NOMO-1 treated with dmso at 0.1 percent for 144 hours (cell line): ENCODE data around the gene FGR.
"Not testable (repeated sequence)": the region's sequence is repeated elsewhere in the genome, so short reads cannot be mapped to it uniquely, and the experiment has no call there.

ENCODE experiments used
- DNase-seq: peaks from one replicate; lab custom pipeline; 2025; ENCODE audit not compliant: unreplicated experiment; lab: John Stamatoyannopoulos, UW

The FGR gene

GRCh38 chr1:27635396-27636142 lies 584 bp upstream of the FGR start:
- no peak for DNase-seq

- DNase-seq, result no peak
Measured at GRCh38 chr1:27634177-27634984, 604 bp downstream of the FGR start.

DNA sequence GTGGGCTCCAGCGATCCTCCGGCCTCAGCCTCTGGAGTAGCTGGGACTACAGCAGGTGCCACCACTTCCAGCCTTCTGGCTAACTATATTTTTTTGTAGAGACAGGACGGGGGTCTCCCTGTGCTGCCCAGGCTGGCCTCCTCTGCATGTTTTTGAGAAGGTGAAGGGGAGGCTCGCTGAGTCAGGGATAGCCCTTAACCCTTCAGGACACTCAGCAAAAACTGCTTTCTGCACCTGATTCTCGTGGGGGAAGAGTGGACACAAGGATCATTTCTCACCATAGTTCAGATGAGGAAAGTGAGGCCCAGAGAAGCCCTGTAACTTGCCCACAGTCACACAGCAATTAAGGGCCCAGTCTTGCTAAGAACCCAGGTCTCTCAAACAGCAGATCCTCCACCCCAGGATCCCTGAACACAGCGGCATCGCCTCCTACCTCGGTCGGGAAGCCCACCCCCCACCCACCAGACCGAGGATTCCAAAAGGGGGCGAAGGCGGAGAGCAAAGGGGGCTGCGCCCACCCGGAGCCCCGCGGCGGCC lies 1.3 kb downstream of the FGR start:
- no peak for DNase-seq

- no peak for DNase-seq
Measured at GRCh38 chr1:27633298-27633610, 1.7 kb downstream of the FGR start.

- no peak for DNase-seq
Measured at GRCh38 chr1:27632387-27633297, 2.3 kb downstream of the FGR start.

DNA sequence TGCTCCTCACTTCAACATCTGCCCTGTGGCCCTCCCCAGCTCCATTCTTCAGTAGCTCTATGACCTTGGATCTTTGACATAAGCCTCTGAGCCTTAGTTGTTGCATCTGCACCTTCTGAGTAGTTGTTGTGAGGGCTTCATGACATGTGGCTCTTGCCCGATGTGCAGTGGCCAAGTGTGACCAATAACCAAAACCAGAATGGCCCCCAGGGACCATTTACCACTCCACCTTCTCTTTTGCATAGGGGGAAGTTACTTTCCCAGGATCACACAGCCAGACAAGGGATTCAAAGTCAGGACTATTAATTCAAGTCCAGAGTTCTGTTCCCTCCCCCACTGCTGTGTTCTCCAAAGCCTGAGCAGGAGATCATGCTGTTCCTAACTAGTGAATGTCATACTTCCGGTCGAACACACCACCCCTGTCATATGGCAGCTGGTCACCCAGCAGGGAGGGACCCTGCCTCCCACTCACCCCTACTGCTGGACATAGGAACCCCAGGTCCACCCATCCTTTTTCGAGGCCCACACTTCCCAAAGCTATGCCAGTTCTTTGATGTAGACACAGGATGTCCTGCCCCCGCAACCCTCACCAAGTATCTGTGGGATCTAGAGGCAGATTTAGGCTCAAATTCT lies 4.0 kb downstream of the FGR start:
- DNase-seq, result no peak

DNA sequence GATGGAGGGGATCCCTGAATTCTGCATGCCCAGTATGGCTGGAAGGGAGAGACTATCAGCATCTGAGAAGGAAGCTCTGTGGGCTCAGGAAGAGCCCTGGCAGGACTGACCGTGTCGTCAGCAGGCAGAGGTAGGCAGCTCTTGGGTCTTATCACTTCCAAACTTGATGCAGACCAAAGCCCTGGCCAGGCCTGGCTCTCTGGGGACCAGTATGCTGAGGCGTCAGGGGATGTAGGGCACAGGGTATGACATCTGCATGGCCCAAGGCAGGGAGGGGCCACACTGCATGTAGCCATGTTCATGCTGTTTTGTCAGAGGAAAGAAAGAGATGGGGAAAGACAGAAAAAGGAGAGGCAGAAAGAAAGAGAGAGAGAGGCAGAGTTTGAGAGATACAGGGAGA lies 6.3 kb downstream of the FGR start:
- DNase-seq, result no peak

DNA sequence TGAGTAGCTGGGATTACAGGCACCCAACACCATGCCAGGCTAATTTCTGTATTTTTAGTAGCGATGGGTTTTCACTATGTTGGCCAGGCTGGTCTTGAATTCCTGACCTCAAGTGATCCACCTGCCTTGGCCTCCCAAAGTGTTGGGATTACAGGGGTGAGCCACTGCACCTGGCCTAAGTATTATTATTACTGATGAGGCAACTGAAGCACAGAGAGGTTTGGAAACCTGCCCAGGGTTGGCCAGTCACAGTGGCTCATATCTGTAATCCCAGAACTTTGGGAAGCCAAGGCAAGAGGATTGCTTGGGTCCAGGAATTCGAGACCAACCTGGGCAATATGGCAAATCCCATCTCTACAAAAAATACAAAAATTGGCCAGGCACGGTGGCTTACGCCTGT lies 7.3 kb downstream of the FGR start:
- not testable (repeated sequence) for DNase-seq

- DNase-seq, result no peak
Measured at GRCh38 chr1:27627061-27627460, 7.9 kb downstream of the FGR start.

DNA sequence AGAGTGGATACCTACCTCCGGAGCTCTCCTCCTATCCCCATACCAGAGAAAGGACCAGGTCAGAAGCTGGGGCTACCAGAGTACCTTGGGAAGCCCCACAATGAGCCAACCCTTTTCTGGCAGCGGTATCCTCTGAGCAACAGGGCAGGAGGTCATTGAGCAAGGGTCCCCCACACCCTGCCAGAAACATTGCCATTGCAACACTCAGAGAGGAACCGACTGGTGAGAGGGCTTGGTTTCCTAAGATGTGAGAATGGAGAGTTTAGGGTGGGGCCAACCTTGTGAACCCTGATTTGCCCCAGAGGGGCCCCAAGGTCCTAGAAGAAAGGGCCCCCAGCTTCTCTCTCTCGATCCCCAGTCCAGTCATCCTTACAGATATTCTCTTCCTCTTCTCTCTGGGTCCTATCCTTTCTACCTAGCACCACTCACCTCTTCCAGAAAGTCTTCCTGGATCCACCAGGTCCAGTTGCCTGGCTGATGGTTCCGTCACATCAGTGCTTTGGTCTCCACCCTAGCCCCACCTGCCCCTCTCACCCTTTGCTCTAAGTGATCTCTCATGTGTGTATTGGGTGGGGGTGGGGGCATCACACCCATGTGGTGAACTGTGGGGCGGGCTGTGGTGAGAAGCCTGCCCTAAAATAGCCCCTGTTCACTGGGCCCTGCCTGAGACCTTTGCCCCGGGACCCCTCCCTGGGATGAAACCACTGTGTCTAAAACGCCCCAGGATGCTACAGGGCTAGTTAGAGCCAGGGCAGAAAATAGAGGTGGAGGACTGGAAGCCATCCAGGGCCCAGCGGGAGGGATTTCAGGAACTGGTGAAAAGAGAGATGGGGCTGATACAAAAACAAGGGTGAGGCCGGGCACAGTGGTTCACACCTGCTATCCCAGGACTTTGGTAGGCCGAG lies 8.7 kb downstream of the FGR start:
- DNase-seq, result peak; percentile 91

DNA sequence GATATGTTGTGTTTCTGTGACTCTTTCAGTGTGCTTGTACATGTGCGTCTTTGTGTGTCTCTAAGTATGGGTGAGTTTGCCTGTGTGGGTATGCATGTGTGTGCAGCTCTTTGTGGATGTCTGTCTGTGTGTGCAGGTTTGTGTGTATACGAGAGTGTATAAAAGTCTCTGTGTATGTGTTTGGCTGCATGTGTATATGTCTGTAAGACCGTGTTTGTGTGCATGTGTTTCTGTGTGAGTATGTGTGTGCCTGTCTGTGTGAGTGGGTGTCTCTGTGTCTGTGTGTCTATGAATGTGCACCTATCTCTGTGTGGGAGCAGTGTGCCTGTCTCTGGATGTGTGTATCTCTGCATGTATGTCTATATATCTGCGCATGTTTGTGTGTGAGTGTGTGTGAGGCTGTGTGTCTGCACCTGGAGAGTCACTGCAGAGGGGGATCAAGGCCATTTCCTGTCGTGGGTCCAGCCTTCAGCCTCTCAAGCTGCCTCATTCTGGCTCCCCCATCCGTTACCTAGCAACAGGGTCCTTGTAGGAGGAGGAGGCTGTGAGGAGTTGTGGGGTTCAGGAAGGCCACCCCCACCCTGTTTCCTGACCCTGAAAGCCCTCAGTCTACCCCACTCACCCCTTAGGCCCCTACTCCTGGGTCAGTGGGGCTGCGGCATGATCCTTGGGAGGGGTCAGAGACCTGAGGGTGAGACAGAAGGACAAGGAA lies 10.4 kb downstream of the FGR start:
- no peak for DNase-seq

DNA sequence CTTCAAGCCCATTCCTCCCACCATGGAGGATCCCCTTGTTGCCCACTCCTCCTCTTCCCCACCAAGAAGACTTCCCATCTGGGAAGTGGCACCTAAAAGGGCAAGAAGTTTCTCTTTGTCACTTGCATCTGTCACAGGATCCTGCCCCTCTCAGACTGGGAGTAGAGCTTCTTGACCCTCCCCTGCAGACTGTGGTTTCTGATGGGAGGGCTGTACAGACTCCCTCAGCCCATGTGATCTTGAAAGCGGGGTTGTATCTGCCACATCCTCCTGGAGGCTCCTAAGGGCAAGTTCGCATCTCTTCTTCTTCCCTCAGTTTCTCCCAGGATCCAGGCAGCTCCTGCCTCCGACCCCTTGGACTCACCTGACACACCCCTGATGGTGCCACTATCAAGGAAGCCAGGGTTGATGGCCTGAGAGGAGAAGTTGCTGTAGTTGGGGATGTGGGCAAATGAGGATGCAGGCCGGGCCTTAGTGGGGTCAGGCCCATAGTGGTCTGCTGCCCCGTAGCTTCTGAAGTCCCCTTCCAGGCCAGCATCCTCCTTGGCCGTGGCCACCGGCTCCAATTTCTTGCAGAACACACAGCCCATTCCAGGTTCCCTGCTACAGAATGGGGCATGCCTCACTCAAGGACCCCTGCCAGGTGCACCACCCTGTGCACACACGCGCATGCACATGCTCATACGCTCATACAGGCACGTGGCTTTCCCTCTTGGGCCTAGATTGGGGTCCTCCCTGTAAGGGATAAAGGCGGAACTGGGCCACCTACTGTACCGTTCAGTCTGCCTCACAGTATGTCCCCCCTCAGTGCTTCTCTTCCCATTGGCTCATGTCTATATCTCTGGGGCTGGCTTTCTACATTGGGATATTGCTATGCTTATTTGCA lies 11.4 kb downstream of the FGR start:
- DNase-seq, result no peak

- no peak for DNase-seq
Measured at GRCh38 chr1:27622828-27623227, 12.2 kb downstream of the FGR start.

GRCh38 chr1:27621051-27621920 lies 13.7 kb downstream of the FGR start:
- DNase-seq, result no peak

DNA sequence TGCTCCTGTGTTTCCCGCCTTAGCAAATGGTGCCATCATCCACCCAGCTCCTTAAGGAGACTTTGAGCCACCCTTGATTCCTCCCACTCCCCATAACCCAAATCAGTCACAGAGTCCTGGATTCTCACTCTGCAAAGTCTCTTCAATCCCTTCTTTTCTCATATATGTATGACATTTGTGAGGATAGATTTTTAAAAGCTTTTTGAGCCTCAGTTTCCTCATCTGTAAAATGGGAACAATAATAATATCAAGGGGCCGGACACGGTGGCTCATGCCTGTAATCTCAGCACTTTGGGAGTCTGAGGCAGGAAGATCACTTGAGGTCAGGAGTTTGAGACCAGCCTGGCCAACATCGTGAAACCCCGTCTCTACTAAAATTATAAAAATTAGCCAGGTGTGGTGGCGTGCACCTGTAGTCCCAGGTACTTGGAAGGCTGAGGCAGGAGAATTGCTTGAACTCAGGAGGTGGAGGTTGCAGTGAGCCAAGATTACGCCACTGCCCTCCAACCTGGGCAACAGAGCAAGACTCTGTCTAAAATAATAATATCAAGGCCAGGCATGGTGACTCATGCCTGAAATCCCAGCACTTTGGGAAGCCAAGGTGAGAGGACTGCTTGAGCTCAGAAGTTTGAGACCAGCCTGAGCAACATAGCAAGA lies 15.1 kb downstream of the FGR start:
- not testable (repeated sequence) for DNase-seq

GRCh38 chr1:27618341-27619082 lies 16.5 kb downstream of the FGR start:
- peak; percentile 42 for DNase-seq
